ENCODE measurements around the gene SPOPL. TPM values are rescaled to one million over a fixed set of nuclear protein-coding genes. Genes with fewer than 3 reads are reported as not detected.
A peak's percentile ranks its signal among the peaks of the same experiment; 100 is the strongest.
"Not testable (repeated sequence)": the region's sequence is repeated elsewhere in the genome, so short reads cannot be mapped to it uniquely, and the experiment has no call there.

The SPOPL gene
- polyA plus RNA-seq, 3 donors from 2014 or later, result 2.4 to 3.3 (median 2.6) TPM

DNA sequence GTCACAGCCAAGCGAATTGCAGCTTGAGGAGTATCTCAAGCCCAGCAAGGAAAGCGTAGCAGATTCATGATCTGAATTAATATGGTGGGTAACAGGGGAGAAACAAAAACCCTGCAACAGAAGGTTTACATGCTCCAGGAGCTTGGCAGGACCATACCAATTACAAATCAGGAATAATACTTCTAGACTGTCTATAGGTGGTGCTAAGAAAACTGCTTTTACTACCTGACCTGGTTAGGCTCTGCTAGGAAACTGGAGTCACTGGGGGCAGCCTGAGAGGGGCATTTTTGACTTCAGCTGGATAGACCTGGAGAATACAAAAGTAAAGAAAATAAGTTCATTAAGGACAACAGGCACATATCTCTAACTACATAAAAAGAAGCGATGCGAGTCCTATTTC lies 24.6 kb upstream of the SPOPL start:
- no peaks in the 10 kb centered on the region for H3K36me3 Mint-ChIP-seq
- H3K27me3 Mint-ChIP-seq (ENCODE audit: low read depth in 3 of 3), result peaks cover 0 to 6% (median 0%) of the 10 kb centered on the region in 3 donors
- H3K27ac Mint-ChIP-seq, result no peak overlapping the region

DNA sequence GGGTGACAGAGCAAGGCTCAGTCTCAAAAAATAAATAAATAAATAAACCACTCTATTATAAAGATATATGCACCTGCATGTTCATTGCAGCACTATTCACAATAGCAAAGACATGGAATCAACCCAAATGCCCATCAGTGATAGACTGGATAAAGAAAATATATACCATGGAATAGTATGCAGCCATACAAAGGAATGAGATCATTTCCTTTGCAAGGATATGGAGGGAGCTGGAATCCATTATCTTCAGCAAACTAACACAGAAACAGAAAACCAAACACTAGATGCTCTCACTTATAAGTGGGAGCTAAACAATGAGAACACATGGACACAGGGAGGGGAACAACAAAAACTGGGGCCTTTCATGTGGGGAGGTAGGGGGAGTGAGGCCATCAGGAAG lies 18.8 kb upstream of the SPOPL start:
- H3K4me3 Mint-ChIP-seq; H3K9me3 Mint-ChIP-seq; DNase-seq; H3K27ac Mint-ChIP-seq; H3K36me3 Mint-ChIP-seq; H3K27me3 Mint-ChIP-seq (ENCODE audit: low read depth in 3 of 3); H3K4me1 Mint-ChIP-seq: not testable (repeated sequence)

More for the DNA sequence above, 24.6 kb upstream of the SPOPL start:
- no peak for DNase-seq
- H3K4me1 Mint-ChIP-seq, result no peaks in the 10 kb centered on the region
- no peaks in the 10 kb centered on the region for H3K9me3 Mint-ChIP-seq
- no peak overlapping the region for H3K4me3 Mint-ChIP-seq

DNA sequence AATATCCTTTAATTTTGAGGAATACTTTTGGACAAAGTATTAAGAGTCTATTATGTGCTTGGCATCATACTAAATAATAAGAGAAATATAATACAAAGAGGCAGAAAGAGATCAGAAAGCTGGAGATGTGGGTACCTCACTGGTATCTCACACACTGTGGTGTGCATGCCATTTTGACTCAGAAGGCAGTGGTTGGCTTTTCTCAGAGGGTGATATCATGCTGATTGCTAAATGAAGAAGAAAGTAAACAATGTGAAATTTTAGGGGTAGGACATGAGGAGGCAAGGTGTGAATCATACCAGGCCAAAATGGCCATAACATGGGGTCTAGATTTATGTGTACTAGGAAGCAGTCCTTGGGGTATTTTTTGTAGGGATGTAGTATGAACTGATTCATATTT lies 16.6 kb upstream of the SPOPL start:
- no peak for DNase-seq
- Mint-ChIP-seq H3K9me3 (peaks cover 0 to 3% (median 0%) of the 10 kb centered on the region in 6 donors), H3K4me3 (no peak overlapping the region), H3K27me3 (ENCODE audit: low read depth in 3 of 3) (no peaks in the 10 kb centered on the region), H3K4me1 (no peaks in the 10 kb centered on the region), H3K27ac (no peak overlapping the region), H3K36me3 (peaks cover 0 to 4% (median 0%) of the 10 kb centered on the region in 3 donors)

DNA sequence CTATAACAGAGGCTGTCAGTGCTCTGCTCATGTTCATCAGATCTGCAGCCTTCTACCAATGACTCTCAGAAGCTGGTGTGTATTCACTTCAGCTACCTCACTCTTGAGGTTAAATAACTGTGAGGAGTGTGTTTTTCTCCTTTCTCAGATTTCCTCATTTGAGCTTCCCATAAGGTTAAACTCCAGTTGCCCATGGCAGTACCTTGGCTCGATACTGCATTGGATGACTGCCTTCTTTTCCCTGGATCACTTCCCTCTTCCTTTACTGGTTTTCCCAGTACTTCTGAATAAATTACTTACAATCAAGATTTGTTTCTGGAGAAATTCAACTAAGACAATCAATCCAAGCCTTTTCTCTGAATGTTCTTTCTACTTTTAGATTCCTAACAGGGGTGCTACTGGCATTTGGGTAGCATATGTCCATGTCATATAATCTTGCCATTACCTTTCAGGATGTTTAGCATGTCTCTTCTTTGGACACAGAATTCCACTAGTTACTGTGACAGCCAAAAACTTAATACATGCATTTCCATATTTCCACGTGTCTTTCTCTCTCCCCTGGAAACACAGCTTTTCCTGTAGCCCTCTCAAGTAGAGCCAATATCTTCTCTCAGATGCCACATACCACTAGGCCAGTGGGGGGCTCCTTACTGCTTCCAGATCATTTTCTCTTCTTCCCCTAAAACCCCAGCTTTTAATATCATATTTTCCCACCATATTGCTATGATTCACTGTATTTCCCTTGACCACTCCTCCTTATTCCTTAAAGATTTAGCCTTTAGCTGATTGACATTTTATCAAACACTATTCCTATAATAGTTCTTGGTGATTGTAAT lies 15.0 kb upstream of the SPOPL start:
- Mint-ChIP-seq H3K27ac (no peak overlapping the region), H3K9me3 (peaks cover 0 to 3% (median 0%) of the 10 kb centered on the region in 6 donors), H3K4me3 (no peak overlapping the region), H3K4me1 (no peaks in the 10 kb centered on the region), H3K27me3 (ENCODE audit: low read depth in 3 of 3) (no peaks in the 10 kb centered on the region), H3K36me3 (peaks cover 0 to 4% (median 0%) of the 10 kb centered on the region in 3 donors)
- no peak for DNase-seq

DNA sequence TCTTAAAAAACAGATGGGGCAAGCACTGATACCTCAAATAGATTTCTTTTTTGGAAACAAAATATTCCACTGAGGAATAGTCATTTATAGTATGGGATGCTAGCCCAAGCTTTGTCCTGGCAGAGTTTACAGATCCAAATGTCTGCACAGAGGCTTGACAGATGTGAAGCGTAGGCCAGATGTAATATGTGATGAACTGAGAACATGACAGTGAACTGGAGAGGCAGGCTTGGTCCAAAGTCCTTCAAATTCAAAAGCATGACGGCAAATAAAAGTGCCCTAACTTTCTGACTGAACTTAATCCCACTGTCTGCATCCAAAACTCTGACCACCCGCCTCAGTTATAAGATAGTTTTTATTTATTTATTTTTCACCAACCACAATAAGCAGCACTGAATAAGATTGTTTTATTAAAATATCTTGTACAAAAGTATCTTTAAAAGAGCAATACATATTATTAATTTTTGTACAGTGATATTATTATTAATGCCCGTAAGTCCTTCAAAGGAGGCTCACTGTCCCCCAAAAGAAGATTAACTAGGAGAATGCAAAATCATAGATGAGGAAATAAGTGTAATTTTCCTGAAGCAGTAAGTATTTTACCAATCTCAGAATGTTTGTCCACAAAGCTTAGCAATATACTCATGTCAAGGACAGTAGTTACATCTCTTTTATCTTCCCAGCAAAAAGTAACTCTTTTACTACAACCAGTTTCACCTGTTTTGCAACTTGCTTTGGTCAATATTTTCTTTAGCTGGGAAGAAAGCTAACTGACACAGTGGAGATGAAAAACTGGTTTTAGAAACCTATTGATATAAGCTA lies 10.7 kb upstream of the SPOPL start:
- no peak overlapping the region for H3K4me3 Mint-ChIP-seq
- H3K9me3 Mint-ChIP-seq, result no peaks in the 10 kb centered on the region
- H3K27me3 Mint-ChIP-seq (ENCODE audit: low read depth in 3 of 3), result no peaks in the 10 kb centered on the region
- H3K27ac Mint-ChIP-seq, result no peak overlapping the region
- DNase-seq, result no peak
- no peaks in the 10 kb centered on the region for H3K36me3 Mint-ChIP-seq
- H3K4me1 Mint-ChIP-seq, result no peaks in the 10 kb centered on the region

DNA sequence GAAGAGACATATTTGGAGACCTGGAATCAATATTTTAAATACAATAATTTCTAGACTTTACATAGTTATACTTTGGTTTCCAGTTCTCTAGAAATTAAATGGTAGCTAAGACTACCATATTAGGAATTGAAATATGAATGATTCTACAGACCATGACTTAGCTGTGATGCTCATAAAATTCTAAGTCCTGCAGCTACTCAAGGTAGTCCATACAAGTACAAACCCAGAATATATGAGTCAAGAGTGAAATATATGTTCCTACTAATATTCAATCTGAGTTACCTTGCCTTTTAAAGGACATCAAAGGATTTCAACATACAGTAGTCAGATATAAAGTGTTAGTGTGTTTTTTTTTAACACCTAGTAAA lies 10.1 kb upstream of the SPOPL start:
- Mint-ChIP-seq H3K27me3 (ENCODE audit: low read depth in 3 of 3) (no peaks in the 10 kb centered on the region), H3K4me3 (no peak overlapping the region)
- DNase-seq, result no peak

DNA sequence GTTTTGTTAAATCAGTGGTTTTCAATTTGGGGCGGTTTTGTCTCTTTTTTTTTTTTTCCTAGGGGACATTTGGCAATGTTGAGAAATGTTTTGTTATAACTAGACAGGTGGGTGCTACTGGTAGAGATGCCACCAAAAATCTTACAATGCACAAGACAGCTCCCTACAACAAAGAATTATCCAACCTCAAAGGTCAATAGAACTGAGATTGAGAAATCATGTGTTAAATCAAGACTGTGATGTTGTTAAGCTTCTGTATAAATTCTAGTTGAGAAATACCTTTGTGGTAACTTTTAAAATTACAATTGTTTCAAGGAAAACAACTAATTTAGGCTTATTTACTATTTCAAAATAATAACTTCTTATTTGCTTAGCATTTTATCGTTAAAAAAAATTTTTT lies 9.4 kb upstream of the SPOPL start:
- Mint-ChIP-seq H3K4me1 (no peaks in the 10 kb centered on the region), H3K27me3 (ENCODE audit: low read depth in 3 of 3) (no peaks in the 10 kb centered on the region), H3K9me3 (no peaks in the 10 kb centered on the region), H3K27ac (no peak overlapping the region), H3K36me3 (no peaks in the 10 kb centered on the region), H3K4me3 (no peak overlapping the region)
- DNase-seq, result no peak

More for the DNA sequence above, 10.1 kb upstream of the SPOPL start:
- Mint-ChIP-seq H3K4me1 (no peaks in the 10 kb centered on the region), H3K9me3 (no peaks in the 10 kb centered on the region), H3K27ac (no peak overlapping the region), H3K36me3 (no peaks in the 10 kb centered on the region)

DNA sequence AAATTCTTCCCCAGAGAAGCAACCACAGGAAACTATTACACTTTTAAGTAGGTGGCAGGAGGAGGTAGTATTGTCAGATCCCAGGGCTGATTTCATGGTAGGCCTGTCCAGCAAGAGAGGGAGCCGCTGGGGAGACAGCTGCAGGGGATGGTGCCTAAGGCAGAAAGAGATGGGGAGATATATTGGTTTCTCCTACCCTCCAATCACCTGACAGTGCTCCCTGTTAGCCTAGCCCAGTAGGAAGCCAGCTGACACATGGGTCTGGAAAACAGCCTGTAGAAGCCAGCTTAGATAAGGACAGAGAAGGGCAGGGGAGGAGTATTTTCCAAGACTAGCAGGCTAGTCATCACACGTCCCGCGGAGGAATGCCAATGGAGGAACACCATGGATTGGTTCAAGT lies 8.2 kb upstream of the SPOPL start:
- H3K27me3 Mint-ChIP-seq (ENCODE audit: low read depth in 3 of 3), result no peaks in the 10 kb centered on the region

DNA sequence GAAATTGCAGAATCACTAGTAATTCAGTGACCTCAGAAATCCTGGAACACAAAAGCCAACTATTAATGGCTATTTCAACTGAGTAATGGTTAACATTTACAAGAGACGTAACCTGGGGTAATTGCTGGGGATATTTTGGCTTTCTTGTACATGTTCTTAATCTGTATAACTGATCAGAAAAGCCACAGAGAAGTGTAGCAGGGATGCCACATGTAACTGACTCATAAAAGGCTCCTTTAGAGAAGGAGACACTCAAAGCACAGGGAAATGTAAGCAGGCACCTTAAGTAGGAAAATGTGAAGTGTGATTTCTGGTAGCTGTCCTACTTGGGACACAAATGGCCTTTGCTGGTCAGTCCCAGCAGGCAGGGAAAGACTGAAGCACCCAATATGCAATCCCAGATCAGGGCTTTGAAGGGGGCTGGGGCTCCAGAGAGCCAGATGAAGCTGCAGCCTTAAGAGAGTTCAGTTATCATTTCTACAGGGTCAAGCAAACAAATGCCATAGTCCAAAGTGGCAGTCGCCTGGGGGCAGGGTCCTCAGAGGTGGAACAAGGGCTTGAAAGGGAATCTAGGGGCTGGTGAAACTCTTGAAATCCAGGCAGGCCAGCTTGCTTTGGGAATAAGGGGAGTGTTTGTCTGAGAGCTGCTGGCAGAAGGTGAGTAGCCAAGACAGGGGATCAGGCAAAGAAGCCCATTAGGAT lies 7.2 kb upstream of the SPOPL start:
- DNase-seq, result no peak
- Mint-ChIP-seq H3K4me3 (no peak overlapping the region), H3K27ac (no peak overlapping the region), H3K4me1 (no peaks in the 10 kb centered on the region), H3K36me3 (no peaks in the 10 kb centered on the region), H3K27me3 (ENCODE audit: low read depth in 3 of 3) (no peaks in the 10 kb centered on the region), H3K9me3 (no peaks in the 10 kb centered on the region)

More for the DNA sequence above, 8.2 kb upstream of the SPOPL start:
- Mint-ChIP-seq H3K36me3 (no peaks in the 10 kb centered on the region), H3K9me3 (no peaks in the 10 kb centered on the region), H3K4me1 (no peaks in the 10 kb centered on the region), H3K27ac (no peak overlapping the region), H3K4me3 (no peak overlapping the region)
- no peak for DNase-seq

DNA sequence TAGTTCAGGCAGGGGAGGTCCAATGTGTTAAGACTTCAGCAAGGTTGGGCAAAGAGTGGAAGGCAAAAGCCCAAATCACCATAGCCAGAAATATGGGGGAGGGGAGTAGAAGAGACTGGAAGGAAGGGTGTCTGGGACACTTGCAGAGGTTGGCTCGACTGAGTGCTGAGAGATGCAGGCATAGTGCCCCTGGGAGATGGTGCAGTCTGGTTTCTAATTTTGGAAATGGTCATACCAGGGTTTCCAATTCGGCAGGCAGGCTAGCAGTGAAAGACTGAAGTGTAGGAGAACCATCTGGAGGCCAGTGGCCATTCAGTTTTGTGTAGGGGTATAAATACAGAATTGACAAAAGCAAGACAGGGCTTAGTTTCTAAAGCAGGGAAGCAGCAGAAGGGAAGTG lies 6.2 kb upstream of the SPOPL start:
- no peak overlapping the region for H3K4me3 Mint-ChIP-seq
- H3K27ac Mint-ChIP-seq, result no peak overlapping the region
- peaks cover 0 to 2% of the 10 kb centered on the region in 2 donors for H3K4me1 Mint-ChIP-seq
- H3K9me3 Mint-ChIP-seq, result no peaks in the 10 kb centered on the region
- H3K36me3 Mint-ChIP-seq, result no peaks in the 10 kb centered on the region
- DNase-seq, result no peak
- no peaks in the 10 kb centered on the region for H3K27me3 Mint-ChIP-seq (ENCODE audit: low read depth in 3 of 3)

DNA sequence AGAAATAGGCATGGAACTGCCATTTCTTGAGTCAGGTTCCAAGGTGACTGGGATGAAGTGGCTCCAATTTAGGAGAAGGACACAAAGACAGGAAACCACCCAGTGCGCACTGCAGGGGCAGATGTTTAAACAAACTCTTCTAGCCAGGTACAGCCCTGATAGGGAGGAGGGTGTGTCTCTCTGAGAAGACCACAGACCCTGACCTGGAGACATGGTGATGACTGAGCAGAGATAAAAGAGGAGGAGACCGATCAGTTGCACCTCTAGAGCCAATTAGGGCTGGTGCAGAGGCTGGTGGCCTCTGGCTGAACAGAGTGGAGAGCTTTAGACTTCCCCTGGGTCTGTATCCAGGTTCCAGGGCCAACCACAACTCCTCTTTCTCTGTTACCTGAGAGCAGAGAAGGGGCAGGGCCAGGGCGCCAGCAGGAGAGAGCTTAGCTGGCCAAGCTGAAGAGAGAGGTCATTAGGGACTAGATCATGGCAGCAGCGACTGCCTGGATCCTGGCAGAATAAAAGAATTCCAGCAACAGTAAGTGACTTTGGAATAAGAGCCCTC lies 5.4 kb upstream of the SPOPL start:
- peaks cover 0 to 2% (median 0%) of the 10 kb centered on the region in 3 donors for H3K27me3 Mint-ChIP-seq (ENCODE audit: low read depth in 3 of 3)
- no peaks in the 10 kb centered on the region for H3K9me3 Mint-ChIP-seq
- peaks cover 4% of the 10 kb centered on the region in 2 donors for H3K4me1 Mint-ChIP-seq
- no peak overlapping the region for H3K4me3 Mint-ChIP-seq
- H3K27ac Mint-ChIP-seq, result no peak overlapping the region
- no peak for DNase-seq
- no peaks in the 10 kb centered on the region for H3K36me3 Mint-ChIP-seq

DNA sequence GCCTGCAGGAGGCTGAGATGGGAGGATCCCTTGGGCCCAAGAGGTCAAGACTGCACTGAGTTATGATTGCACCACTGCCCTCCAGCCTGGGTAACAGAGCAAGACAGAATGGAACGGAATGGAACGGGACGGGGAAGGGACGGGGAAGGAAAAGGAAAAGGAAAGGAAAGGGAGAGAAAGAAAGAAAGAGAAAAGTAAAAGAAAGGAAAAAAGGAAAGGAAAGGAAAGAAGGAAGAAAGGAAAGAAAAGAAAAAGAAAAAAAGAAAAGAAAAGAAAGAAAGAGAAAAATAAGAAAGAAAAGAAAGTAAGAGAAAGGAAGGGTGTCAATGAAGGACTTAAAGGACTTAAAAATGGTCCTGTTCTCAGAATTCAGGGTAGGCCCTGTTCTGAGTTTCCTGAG lies 4.3 kb upstream of the SPOPL start:
- H3K36me3 Mint-ChIP-seq, result no peaks in the 10 kb centered on the region
- H3K4me3 Mint-ChIP-seq, result no peak overlapping the region
- DNase-seq, result no peak
- H3K4me1 Mint-ChIP-seq, result peaks cover 7 to 8% of the 10 kb centered on the region in 2 donors
- no peak overlapping the region for H3K27ac Mint-ChIP-seq
- peaks cover 1 to 6% (median 2%) of the 10 kb centered on the region in 3 donors for H3K27me3 Mint-ChIP-seq (ENCODE audit: low read depth in 3 of 3)
- H3K9me3 Mint-ChIP-seq, result no peaks in the 10 kb centered on the region

DNA sequence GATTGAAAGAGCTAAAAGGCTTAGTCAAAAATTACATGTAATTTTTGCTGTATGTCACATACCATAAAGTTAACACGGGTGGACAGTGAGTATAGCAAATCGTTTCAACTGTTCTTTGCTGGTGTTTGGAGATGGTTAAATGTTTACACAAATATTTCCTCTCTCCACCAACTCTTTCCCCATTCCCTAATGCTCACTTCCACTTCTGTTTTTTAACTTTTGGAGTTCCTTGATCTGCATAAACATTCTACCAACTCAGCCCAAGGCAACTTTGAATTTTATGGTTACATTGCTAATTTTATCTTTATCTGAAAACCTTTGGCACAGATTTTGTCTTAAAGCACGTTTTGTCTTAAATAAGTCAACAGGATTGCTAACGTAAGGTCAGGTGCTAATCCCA lies 1.9 kb upstream of the SPOPL start:
- H3K27ac Mint-ChIP-seq, result peak overlapping the region in 1 of 6 donors; percentile 11
- DNase-seq, result no peak
- peaks cover 31 to 32% of the 10 kb centered on the region in 2 donors for H3K4me1 Mint-ChIP-seq
- no peaks in the 10 kb centered on the region for H3K36me3 Mint-ChIP-seq
- no peaks in the 10 kb centered on the region for H3K9me3 Mint-ChIP-seq
- peak overlapping the region; percentile 3 to 88 (median 10) for H3K4me3 Mint-ChIP-seq
- peaks cover 4 to 7% (median 6%) of the 10 kb centered on the region in 3 donors for H3K27me3 Mint-ChIP-seq (ENCODE audit: low read depth in 3 of 3)

Measured in immature natural killer cell (primary cell).